ENCODE results near the gene HEATR3. TPM values are rescaled to one million over a fixed set of nuclear protein-coding genes. Genes with fewer than 3 reads are reported as not detected.
A peak's percentile ranks its signal among the peaks of the same experiment; 100 is the strongest.
"Not testable (repeated sequence)": the region's sequence is repeated elsewhere in the genome, so short reads cannot be mapped to it uniquely, and the experiment has no call there.

The HEATR3 gene
- total RNA-seq, 1 experiment from 2014 or later = 24.5 TPM

DNA sequence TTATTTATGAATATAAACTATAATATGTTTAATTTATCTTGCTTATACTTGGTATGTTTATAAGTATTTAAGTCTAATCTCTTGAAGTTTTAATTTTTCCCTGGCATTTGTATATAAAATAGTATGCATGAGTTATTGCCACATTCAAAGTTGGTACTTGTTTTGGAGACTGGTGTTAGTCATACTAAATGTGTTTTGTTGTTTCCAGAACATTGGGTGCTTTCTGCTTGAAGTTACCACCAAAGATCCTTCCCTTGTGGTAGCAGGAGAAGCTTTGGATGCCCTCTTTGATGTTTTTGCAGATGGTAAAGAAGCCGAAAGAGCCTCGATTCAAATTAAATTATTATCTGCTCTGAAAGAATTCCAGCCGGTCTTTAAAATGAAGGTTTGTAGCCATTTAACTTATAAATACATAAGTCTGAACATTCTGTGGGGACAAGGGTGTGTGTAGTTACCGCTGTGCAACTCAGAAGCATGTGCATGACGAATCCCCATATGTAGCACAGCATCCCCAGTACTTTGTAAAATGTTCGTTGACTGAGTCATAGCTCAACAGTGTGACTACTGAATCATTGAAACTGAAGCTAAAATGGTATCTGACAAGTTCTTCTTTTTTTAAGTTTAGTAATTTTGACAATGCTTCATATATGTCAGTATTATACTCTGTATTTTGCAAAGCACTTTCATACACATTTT lies 36.4 kb downstream of the HEATR3 start:
- H3K36me3 ChIP-seq (replicated peaks; ENCODE audit: control insufficient read depth, insufficient read depth, low read length) = peaks cover 10% of the 10 kb centered on the region
- no peaks in the 10 kb centered on the region for H3K27me3 ChIP-seq (ENCODE audit: control insufficient read depth, insufficient read depth, low read length)
- DNase-seq = no peak
- H3K4me3 ChIP-seq (ENCODE audit: insufficient read depth, low read depth, low read length) = no peak overlapping the region

DNA sequence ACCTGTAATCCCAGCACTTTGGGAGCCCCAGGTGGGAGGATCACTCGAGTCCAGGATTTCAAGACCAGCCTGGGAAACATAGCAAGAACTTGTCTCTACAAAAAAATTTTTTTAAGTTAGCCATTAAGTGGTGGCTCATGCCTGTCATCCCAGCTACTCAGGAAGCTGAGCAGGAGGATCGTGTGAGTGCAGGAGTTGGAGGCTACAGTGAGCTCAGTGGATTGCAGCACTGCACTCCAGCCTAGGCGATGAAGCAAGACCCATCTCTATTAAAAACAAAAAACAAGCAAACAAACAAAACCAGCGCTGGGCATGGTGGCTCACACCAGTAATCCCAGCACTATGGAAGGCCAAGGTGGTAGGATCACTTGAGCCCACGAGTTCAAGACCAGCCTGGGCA lies 38.0 kb downstream of the HEATR3 start:
- peaks cover 10% of the 10 kb centered on the region for H3K36me3 ChIP-seq (replicated peaks; ENCODE audit: control insufficient read depth, insufficient read depth, low read length)
- H3K27me3 ChIP-seq (ENCODE audit: control insufficient read depth, insufficient read depth, low read length) = no peaks in the 10 kb centered on the region
- no peak overlapping the region for H3K4me3 ChIP-seq (ENCODE audit: insufficient read depth, low read depth, low read length)
- DNase-seq = no peak

DNA sequence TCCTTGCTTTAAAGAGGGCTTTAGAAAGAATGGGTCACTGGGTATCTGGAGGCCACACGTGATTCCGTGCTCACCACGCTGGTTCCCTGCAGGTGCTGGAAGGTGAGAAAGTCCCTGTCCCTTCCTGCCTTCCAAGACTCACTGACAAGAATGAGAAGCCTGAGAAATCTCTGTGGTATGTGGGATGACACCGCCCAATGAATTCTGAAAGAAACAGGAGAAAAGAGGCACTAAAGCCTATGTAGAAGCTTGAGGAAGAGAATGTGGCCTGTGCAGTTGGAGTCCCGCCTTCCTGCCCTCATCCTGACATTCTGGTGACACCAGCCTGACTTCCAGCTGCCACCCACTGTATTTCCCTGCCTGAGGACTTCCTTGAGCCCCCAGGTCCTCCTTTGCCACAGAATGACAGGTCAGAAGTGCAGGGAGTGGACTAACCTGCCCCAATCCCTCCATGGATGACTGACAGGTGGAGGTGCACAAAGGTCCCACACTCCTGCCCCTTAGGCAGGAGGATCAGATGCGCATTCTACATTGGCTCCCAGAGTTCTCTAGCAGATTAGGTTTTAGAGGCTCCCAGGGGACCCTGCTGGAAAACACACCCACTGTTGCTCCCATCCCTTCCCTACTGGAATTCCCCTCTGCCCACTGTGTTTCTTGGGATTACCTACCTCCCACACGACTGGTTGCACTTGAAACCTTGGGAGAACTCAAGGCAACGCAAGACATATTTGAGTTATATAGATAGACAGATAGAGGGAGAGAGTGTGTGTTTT lies 48.8 kb downstream of the HEATR3 start:
- Histone ChIP-seq H3K4me3 (ENCODE audit: insufficient read depth, low read depth, low read length) (no peak overlapping the region), H3K36me3 (replicated peaks; ENCODE audit: control insufficient read depth, insufficient read depth, low read length) (no peaks in the 10 kb centered on the region), H3K27me3 (ENCODE audit: control insufficient read depth, insufficient read depth, low read length) (no peaks in the 10 kb centered on the region)
- peak; percentile 14 for DNase-seq

DNA sequence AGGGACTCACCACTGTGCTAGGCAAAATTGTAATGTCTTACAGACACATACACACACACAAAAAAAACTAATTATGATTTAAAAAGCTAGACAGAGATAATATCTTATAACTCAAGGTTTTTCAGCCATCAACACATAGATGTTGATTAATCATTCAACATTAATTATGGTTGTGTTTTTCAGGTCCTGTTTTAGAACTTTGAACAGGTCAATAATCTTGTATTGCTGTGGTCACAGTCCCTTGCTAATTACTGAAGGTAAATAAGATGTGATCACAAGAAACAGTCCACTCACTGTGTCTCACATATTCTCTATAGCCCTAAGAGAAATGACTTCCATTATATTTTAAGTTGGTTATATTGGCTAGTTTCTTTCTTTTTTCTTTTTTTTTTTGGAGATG lies 54.9 kb downstream of the HEATR3 start:
- DNase-seq = no peak
- no peak overlapping the region for H3K4me3 ChIP-seq (ENCODE audit: insufficient read depth, low read depth, low read length)
- no peaks in the 10 kb centered on the region; the same call in 1 of the 2 replicates for H3K36me3 ChIP-seq (replicated peaks; ENCODE audit: control insufficient read depth, insufficient read depth, low read length)
- H3K27me3 ChIP-seq (ENCODE audit: control insufficient read depth, insufficient read depth, low read length) = no peaks in the 10 kb centered on the region

DNA sequence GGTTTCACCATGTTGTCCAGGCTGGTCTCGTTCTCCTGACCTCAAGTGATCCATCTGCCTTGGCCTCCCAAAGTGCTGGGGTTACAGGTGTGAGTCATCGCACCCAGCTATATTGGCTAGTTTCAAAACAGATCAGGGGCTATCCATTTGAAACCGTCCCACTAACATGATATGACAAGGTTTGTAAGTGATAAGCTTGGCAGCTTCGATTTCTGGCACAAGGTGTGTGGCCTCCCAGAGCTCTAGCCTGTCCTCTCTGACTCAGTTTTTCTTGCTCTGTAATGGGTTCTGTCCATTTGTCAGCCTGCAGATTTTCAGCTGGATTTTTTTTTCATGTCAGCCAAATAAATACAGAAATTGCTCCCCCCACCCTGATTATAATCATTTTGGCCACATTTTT lies 55.5 kb downstream of the HEATR3 start:
- Histone ChIP-seq H3K36me3 (replicated peaks; ENCODE audit: control insufficient read depth, insufficient read depth, low read length) (no peaks in the 10 kb centered on the region; the same call in 1 of the 2 replicates), H3K4me3 (ENCODE audit: insufficient read depth, low read depth, low read length) (no peak overlapping the region)
- no peak for DNase-seq

DNA sequence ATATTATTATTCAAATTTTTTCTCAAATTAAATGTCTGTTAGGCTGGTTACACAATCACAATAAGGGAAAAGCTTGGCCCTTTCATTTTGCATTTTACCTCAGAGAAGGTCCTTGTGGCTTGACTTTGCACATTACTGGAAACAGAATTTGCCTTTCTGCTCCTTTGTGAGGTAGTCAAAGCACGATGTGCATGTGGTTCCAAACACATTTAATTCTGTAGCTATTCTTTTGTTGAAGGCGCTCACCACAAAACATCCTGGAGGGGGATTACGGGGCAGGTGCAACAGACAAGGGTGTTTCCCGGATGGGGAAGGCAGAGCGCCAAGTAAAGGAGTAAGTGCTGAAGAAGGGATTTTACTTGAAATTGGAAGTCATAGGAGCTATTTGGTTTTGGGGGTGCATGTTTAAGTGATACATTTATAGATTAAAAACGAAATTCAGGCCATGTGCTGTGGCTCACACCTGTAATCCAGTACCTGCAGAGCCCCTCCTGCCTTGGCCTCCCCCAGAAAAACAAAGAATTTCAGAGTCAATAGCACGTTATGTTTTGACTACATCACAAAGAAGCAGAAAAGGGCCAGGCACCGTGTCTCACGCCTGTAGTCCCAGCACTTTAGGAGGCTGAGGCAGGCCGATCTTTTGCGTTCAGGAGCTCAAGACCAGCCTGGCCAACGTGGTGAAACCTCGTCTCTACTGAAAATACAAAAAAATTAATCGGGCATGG lies 56.1 kb downstream of the HEATR3 start:
- no peak overlapping the region for H3K4me3 ChIP-seq (ENCODE audit: insufficient read depth, low read depth, low read length)
- H3K36me3 ChIP-seq (replicated peaks; ENCODE audit: control insufficient read depth, insufficient read depth, low read length) = no peaks in the 10 kb centered on the region; the same call in 1 of the 2 replicates
- no peaks in the 10 kb centered on the region for H3K27me3 ChIP-seq (ENCODE audit: control insufficient read depth, insufficient read depth, low read length)
- no peak for DNase-seq

More for the DNA sequence above, 55.5 kb downstream of the HEATR3 start:
- H3K27me3 ChIP-seq (ENCODE audit: control insufficient read depth, insufficient read depth, low read length) = no peaks in the 10 kb centered on the region

DNA sequence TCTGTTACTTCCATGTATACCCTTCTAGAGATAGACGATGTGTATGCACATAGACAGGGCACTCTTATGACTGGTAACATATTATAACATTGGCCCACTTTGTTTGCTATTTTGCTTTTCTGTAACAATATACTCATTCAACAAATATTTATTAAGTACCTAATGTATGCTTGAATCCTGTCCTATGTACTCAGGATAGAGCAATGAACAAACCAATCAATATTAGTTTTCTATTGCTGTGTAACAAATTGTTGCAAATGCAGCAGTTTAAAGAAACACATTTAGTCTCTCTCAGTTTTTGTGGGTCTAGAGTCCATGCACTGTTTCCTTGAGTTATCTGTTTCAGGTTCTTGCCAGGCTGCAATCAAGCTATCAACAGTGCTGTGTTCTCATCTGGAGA lies 57.6 kb downstream of the HEATR3 start:
- no peak overlapping the region for H3K4me3 ChIP-seq (ENCODE audit: insufficient read depth, low read depth, low read length)
- no peak for DNase-seq
- H3K27me3 ChIP-seq (ENCODE audit: control insufficient read depth, insufficient read depth, low read length) = no peaks in the 10 kb centered on the region
- H3K36me3 ChIP-seq (replicated peaks; ENCODE audit: control insufficient read depth, insufficient read depth, low read length) = no peaks in the 10 kb centered on the region; the same call in 1 of the 2 replicates

DNA sequence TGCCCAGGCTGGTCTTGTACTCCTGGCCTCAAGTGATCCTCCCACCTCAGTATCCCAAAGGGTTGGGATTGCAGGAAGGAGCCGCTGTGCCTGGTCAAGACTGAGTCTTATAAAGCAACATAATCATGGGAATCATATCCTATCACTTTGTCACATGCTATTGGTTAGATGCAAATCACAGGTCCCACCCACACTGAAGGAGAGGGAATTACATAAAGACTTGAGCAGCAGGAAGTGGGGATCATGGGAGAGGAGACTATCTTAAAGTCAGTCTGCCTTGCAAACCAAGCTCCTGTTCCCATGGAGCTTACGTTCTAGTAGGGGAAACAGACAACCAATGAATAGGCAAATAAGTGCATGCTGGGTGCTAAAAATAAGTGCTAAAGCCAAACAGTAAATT lies 59.0 kb downstream of the HEATR3 start:
- H3K27me3 ChIP-seq (ENCODE audit: control insufficient read depth, insufficient read depth, low read length) = no peaks in the 10 kb centered on the region
- H3K36me3 ChIP-seq (replicated peaks; ENCODE audit: control insufficient read depth, insufficient read depth, low read length) = no peaks in the 10 kb centered on the region; the same call in 1 of the 2 replicates
- no peak for DNase-seq
- H3K4me3 ChIP-seq (ENCODE audit: insufficient read depth, low read depth, low read length) = no peak overlapping the region

DNA sequence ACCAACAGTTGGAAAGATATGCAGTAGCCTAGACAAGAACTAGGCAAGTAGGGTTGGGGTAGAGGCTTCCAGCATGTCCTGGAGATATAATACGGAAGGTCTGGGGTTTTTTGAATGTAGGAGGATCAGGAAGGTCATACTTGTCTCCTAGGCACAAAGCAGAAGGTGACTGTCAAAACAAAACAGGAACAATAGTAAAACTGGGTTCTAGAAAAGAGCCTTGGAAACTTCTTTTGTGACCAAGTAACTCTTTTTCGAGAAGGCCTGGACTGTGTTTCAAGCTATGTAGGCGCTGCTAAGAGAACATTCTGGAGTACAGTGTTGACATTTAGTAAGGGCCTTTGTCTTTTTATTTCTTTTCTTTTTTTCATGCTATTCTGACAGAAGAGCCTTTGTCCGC lies 60.4 kb downstream of the HEATR3 start:
- H3K27me3 ChIP-seq (ENCODE audit: control insufficient read depth, insufficient read depth, low read length) = no peaks in the 10 kb centered on the region

DNA sequence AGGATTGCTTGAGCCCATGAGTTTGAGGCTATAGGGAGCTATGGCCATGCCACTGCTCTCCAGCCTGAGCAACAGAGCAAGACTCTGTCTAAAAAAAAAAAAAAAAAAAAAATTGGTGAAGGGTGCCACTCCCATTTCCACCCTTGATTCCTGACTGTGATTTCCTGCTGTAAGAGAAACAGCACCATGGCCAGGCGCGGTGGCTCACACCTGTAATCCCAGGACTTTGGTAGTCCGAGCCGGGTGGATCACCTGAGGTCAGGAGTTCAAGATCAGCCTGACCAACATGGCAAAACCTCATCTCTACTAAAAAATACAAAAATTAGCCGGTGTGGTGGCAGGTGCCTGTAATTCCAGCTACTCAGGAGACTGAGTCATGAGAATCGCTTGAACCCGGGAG lies 66.8 kb downstream of the HEATR3 start:
- not testable (repeated sequence) for H3K27me3 ChIP-seq (ENCODE audit: control insufficient read depth, insufficient read depth, low read length); H3K4me3 ChIP-seq (ENCODE audit: insufficient read depth, low read depth, low read length); H3K36me3 ChIP-seq (replicated peaks; ENCODE audit: control insufficient read depth, insufficient read depth, low read length); DNase-seq

More for the DNA sequence above, 60.4 kb downstream of the HEATR3 start:
- Histone ChIP-seq H3K4me3 (ENCODE audit: insufficient read depth, low read depth, low read length) (no peak overlapping the region), H3K36me3 (replicated peaks; ENCODE audit: control insufficient read depth, insufficient read depth, low read length) (no peaks in the 10 kb centered on the region; the same call in 1 of the 2 replicates)
- no peak for DNase-seq

DNA sequence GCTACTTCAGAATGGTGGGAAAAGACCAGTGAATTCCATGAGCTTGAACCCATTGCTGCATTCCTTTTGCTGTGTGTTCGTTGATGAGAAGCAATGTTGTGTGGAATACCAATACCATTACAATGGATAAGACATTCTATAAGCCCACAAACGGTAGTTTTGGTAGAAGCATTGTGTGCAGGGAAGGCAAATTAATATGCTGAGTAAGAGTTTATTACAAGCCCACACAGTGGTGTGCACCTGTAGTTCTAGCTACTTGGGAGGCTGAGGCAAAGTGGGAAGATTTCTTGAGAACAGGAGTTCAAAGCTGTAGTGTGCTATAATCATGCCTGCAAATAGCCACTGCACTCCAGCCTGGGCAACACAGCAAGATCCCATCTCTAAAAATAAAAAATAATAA lies 67.4 kb downstream of the HEATR3 start:
- no peaks in the 10 kb centered on the region for H3K27me3 ChIP-seq (ENCODE audit: control insufficient read depth, insufficient read depth, low read length)
- H3K36me3 ChIP-seq (replicated peaks; ENCODE audit: control insufficient read depth, insufficient read depth, low read length) = no peaks in the 10 kb centered on the region
- no peak for DNase-seq

DNA sequence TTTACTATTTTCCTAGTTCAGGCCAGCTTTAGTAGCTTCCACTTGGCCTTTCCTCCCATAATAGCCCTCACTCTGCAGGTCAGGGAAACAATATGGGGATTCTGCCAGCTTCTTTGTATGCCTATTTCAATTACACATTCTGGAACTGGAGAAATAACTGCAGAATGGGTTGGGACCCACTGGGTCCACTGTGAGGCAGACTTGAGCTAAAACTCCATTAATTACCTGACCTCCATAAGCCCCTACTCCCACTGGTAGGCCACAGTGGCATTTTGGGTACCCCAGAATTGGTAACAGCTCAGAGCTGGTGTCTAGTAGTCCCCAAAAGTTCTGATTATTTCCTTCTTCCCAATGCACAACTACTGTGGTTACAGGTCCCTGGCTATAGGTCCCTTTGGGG lies 70.6 kb downstream of the HEATR3 start:
- Histone ChIP-seq H3K4me3 (ENCODE audit: insufficient read depth, low read depth, low read length) (no peak overlapping the region), H3K27me3 (ENCODE audit: control insufficient read depth, insufficient read depth, low read length) (no peaks in the 10 kb centered on the region), H3K36me3 (replicated peaks; ENCODE audit: control insufficient read depth, insufficient read depth, low read length) (no peaks in the 10 kb centered on the region)
- DNase-seq = no peak

More for the DNA sequence above, 67.4 kb downstream of the HEATR3 start:
- no peak overlapping the region for H3K4me3 ChIP-seq (ENCODE audit: insufficient read depth, low read depth, low read length)

DNA sequence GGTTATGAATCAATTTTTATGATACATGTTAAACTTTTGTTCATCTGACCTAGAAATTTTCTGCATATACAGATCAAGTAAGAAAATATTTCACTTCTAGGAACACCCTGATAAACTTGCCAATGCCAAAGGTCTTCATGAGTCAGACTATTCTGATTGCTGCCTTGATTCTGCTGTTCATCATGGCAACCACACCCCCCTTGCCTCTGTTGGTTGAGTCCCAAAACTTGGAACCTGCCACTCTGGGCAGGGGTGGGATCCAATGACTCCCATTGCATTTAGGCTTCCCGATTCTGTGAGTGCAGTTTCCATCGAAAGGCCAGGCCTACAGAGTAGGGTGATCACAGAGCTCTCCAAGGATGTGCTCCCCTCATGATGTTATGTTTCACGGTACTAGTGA lies 71.5 kb downstream of the HEATR3 start:
- no peak for DNase-seq
- H3K4me3 ChIP-seq (ENCODE audit: insufficient read depth, low read depth, low read length) = no peak overlapping the region
- H3K27me3 ChIP-seq (ENCODE audit: control insufficient read depth, insufficient read depth, low read length) = no peaks in the 10 kb centered on the region
- no peaks in the 10 kb centered on the region for H3K36me3 ChIP-seq (replicated peaks; ENCODE audit: control insufficient read depth, insufficient read depth, low read length)

DNA sequence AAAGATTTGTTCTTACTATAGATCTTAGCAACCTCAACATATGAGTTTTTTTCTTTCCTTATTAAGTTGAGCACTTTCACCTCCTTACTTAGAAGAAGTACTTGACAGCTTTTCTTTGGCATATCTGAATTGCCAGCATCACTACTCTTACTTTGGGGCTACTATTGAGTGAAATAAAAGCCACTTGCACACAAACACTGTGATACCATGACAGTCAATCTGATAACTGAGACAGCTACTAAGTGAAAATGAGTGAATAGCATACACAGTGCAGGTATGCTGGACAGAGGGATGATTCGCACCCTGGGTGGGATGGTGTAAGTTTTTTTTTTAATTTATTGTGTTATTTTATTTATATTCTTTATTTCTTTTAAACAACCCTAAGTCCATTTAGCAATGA lies 73.8 kb downstream of the HEATR3 start:
- Histone ChIP-seq H3K27me3 (ENCODE audit: control insufficient read depth, insufficient read depth, low read length) (no peaks in the 10 kb centered on the region), H3K36me3 (replicated peaks; ENCODE audit: control insufficient read depth, insufficient read depth, low read length) (no peaks in the 10 kb centered on the region), H3K4me3 (ENCODE audit: insufficient read depth, low read depth, low read length) (no peak overlapping the region)
- DNase-seq = no peak

DNA sequence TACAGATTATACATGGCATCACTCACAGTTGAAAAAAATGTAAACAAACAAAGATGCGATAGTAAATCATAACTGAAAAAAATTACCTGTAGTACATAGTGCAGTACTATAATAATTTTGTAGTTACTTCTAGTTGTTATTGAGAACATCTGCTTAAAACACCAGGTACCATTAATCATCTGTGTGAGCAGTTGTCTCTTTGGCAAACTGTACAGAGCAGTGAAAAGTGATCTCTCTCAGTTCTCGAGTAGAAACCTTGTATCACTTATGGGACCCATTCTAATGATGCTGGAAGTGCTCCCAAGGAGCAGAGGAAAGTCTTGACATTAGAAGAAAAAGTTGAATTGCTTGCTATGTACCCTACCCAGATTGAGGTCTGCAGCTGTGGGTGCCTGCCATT lies 78.4 kb downstream of the HEATR3 start:
- Histone ChIP-seq H3K4me3 (ENCODE audit: insufficient read depth, low read depth, low read length) (no peak overlapping the region), H3K27me3 (ENCODE audit: control insufficient read depth, insufficient read depth, low read length) (no peaks in the 10 kb centered on the region), H3K36me3 (replicated peaks; ENCODE audit: control insufficient read depth, insufficient read depth, low read length) (no peaks in the 10 kb centered on the region)
- no peak for DNase-seq
